Tibial nerve (tissue), 4 donors: ENCODE measurements around the gene PCYT1A.

ENCODE experiments used
- CTCF ChIP-seq, 5 experiments: fragments of 200-600 bp in 3 of 5; fragments of 450-650 bp in 2 of 5; sonication (generic) in 3 of 5; IDR thresholded peaks; one replicate each; pipeline ENCODE4 v1.5.1; 2016 to 2019; ENCODE audit warnings: antibody characterized with exemption in 5 of 5, mild to moderate bottlenecking in 3 of 5, moderate library complexity in 2 of 5
- EP300 ChIP-seq, 2 donors: sonication (generic); formaldehyde crosslinking; IDR thresholded peaks; one replicate each; pipeline ENCODE4 v1.6.1; 2017; ENCODE audit warnings: antibody characterized with exemption in 2 of 2, mild to moderate bottlenecking in 1 of 2
- POLR2A ChIP-seq, 2 donors: fragments of 450-650 bp; IDR thresholded peaks; one replicate each; pipeline ENCODE4 v1.6.1; 2017; ENCODE audit warnings: antibody characterized with exemption in 2 of 2, mild to moderate bottlenecking in 2 of 2, moderate library complexity in 2 of 2

- no peak for TF ChIP-seq CTCF (IDR thresholded peaks at IDR 0.05)
- TF ChIP-seq EP300 (IDR thresholded peaks at IDR 0.05), result no peak
- no peak for TF ChIP-seq POLR2A (IDR thresholded peaks at IDR 0.05)
Observed at GRCh38 chr3:196181127-196181546, 106.4 kb downstream of the PCYT1A start.
